ENCODE results near the gene CT45A1.

DNA sequence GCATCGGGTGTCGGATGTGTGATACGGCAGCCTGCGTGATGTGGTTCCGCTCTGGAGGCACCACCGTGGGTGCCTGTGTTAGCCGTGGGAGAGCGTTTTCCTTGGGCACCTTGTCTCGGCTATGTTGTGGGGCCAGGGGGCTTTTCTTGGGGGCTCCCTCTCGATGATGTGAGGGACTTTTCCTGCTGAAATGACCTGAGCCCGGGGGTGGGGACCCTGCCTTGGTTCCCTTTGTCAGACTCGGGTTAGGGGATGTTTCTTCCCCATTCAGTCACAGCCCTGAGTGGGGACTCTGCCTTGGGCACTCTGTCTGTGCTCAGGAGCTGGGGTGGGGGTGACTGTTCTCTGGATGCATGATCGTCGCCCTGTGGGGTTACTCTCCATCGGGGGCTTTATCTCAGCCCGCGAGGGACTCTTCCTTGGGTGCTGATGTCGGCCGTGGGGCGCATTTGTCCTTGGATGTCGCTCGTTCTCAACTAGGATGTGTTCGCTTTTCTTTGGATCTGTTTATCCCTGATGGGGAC is 27.8 kb downstream of the CT45A1 start:
- TF ChIP-seq, protein P1, sequence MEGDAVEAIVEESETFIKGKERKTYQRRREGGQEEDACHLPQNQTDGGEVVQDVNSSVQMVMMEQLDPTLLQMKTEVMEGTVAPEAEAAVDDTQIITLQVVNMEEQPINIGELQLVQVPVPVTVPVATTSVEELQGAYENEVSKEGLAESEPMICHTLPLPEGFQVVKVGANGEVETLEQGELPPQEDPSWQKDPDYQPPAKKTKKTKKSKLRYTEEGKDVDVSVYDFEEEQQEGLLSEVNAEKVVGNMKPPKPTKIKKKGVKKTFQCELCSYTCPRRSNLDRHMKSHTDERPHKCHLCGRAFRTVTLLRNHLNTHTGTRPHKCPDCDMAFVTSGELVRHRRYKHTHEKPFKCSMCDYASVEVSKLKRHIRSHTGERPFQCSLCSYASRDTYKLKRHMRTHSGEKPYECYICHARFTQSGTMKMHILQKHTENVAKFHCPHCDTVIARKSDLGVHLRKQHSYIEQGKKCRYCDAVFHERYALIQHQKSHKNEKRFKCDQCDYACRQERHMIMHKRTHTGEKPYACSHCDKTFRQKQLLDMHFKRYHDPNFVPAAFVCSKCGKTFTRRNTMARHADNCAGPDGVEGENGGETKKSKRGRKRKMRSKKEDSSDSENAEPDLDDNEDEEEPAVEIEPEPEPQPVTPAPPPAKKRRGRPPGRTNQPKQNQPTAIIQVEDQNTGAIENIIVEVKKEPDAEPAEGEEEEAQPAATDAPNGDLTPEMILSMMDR (IDR thresholded peaks at IDR 0.05) = no peak
- TF ChIP-seq IRF2 (CRISPR knock-in tag; IDR thresholded peaks at IDR 0.05; ENCODE audit: borderline replicate concordance, low read depth) (no peak), ZNF138 (CRISPR knock-in tag; conservative IDR thresholded peaks at IDR 0.05) (no peak), SMAD4 (CRISPR knock-in tag; IDR thresholded peaks at IDR 0.05) (no peak), NFYB (CRISPR knock-in tag; conservative IDR thresholded peaks at IDR 0.05; ENCODE audit: low read depth) (no peak), ELF4 (CRISPR knock-in tag; IDR thresholded peaks at IDR 0.05; ENCODE audit: low read depth) (no peak)
